Vagina (tissue), 2 donors: ENCODE results near the gene SDE2.

Source experiments
- CTCF ChIP-seq, 3 experiments: fragments of 450-650 bp in 2 of 3; fragments of 200-600 bp in 1 of 3; sonication (generic) in 1 of 3; IDR thresholded peaks; one replicate each; pipeline ENCODE4 v1.5.1; 2017 to 2019; ENCODE audit warnings: antibody characterized with exemption in 3 of 3, mild to moderate bottlenecking in 2 of 3, moderate library complexity in 2 of 3
- POLR2A ChIP-seq, 2 donors: fragments of 450-650 bp; IDR thresholded peaks; one replicate each; pipeline ENCODE4 v1.6.1; 2017; ENCODE audit warnings: antibody characterized with exemption in 2 of 2, mild to moderate bottlenecking in 2 of 2, moderate library complexity in 2 of 2

GRCh38 chr1:225980005-225980836, 18.9 kb downstream of the SDE2 start:
- TF ChIP-seq CTCF (IDR thresholded peaks at IDR 0.05) (no peak), POLR2A (IDR thresholded peaks at IDR 0.05) (no peak)
